IMR-90 (cell line): ENCODE results near the gene RDH13. TPM values are rescaled to one million over a fixed set of nuclear protein-coding genes. Genes with fewer than 3 reads are reported as not detected.
"Not testable (repeated sequence)": the region's sequence is repeated elsewhere in the genome, so short reads cannot be mapped to it uniquely, and the experiment has no call there.

Source experiments
- ATAC-seq: fragments of 200-7000 bp; cut with Tn5 transposase; 2 replicates; pipeline ENCODE4 v1.9.1; 2020; ENCODE audit warnings: low read depth, mild to moderate bottlenecking, moderate library complexity
- BruUV-seq: library from RNA; stranded (reverse); fragments of 400-500 nt; replicated peaks from 2 replicates; lab custom pipeline; 2021; lab: Mats Ljungman, UMichigan
- CTCF ChIA-PET: fragments of 300-600 bp; formaldehyde crosslinking; extraction: SDS; loops from one replicate; lab custom pipeline; 2021; ENCODE audit warnings: antibody characterized with exemption; lab: Yijun Ruan, JAX
- POLR2A ChIA-PET: fragments of 300-600 bp; sonication (Branson Sonifier 250); formaldehyde crosslinking; loops from one replicate; lab custom pipeline; 2022; ENCODE audit warnings: antibody characterized with exemption; ENCODE audit not compliant: unreplicated experiment; lab: Charles Lee
- DNase-seq: peaks from one replicate; pipeline ENCODE4 v3.0.0; 2013
- H2AFZ ChIP-seq: replicated peaks from 2 replicates; pipeline ENCODE3; 2013; ENCODE audit warnings: low read length, mild to moderate bottlenecking; ENCODE audit not compliant: poor library complexity
- H2AK5ac ChIP-seq: 2 replicates; pipeline ENCODE4 v1.6.1; 2013; ENCODE audit warnings: low read depth, low read length, inconsistent platforms
- H2AK9ac ChIP-seq: replicated peaks from 2 replicates; pipeline ENCODE3; 2013; ENCODE audit warnings: mild to moderate bottlenecking, low read depth, low read length, moderate library complexity; ENCODE audit not compliant: poor library complexity
- H2BK120ac ChIP-seq: 2 replicates; pipeline ENCODE4 v1.6.1; 2013; ENCODE audit warnings: low read depth, low read length, inconsistent platforms
- H2BK15ac ChIP-seq: 3 replicates; pipeline ENCODE4 v1.6.1; 2013; ENCODE audit warnings: low read depth, low read length, inconsistent platforms
- H2BK20ac ChIP-seq: 2 replicates; pipeline ENCODE4 v1.6.1; 2013; ENCODE audit warnings: low read depth, mild to moderate bottlenecking, inconsistent platforms, low read length, moderate library complexity
- H2BK5ac ChIP-seq: 2 replicates; pipeline ENCODE4 v1.6.1; 2013; ENCODE audit warnings: mild to moderate bottlenecking, low read depth, low read length, inconsistent platforms; ENCODE audit not compliant: poor library complexity, severe bottlenecking
- H3K14ac ChIP-seq: replicated peaks from 2 replicates; pipeline ENCODE4 v1.6.1; 2013; ENCODE audit warnings: low read depth, low read length, inconsistent platforms
- H3K18ac ChIP-seq: 2 replicates; pipeline ENCODE4 v1.6.1; 2013; ENCODE audit warnings: low read depth, low read length, control low read depth
- H3K23ac ChIP-seq: 2 replicates; pipeline ENCODE4 v1.6.1; 2013; ENCODE audit warnings: low read depth, low read length, inconsistent platforms
- H3K27ac ChIP-seq: 2 replicates; pipeline ENCODE4 v1.5.1; 2013; ENCODE audit warnings: mild to moderate bottlenecking, control low read depth, low read length; ENCODE audit not compliant: insufficient read depth
- H3K27me3 ChIP-seq: 2 replicates; pipeline ENCODE4 v1.6.1; 2013; ENCODE audit warnings: low read length; ENCODE audit not compliant: control insufficient read depth, insufficient read depth
- H3K36me3 ChIP-seq: 2 replicates; pipeline ENCODE4 v1.6.1; 2013; ENCODE audit warnings: low read length, mixed read lengths; ENCODE audit not compliant: control insufficient read depth, insufficient read depth
- H3K4ac ChIP-seq: 2 replicates; pipeline ENCODE4 v1.6.1; 2013; ENCODE audit warnings: low read depth, low read length, inconsistent platforms
- H3K4me1 ChIP-seq: 2 replicates; pipeline ENCODE4 v1.6.1; 2013; ENCODE audit warnings: low read length, mixed read lengths; ENCODE audit not compliant: control insufficient read depth, insufficient read depth
- H3K4me2 ChIP-seq: 2 replicates; pipeline ENCODE4 v1.6.1; 2013; ENCODE audit warnings: low read depth, mild to moderate bottlenecking, control low read depth, low read length, moderate library complexity
- H3K4me3 ChIP-seq: 2 replicates; pipeline ENCODE4 v1.5.1; 2013; ENCODE audit warnings: low read depth, mild to moderate bottlenecking, control low read depth, low read length, moderate library complexity; ENCODE audit not compliant: insufficient read depth
- H3K56ac ChIP-seq: 2 replicates; pipeline ENCODE4 v1.6.1; 2013; ENCODE audit warnings: low read length, inconsistent platforms; ENCODE audit not compliant: insufficient read depth; ENCODE audit errors: extremely low read depth
- H3K79me1 ChIP-seq, 2 experiments: 2 replicates each; pipeline ENCODE4 v1.6.1; 2013; ENCODE audit warnings: low read length in 2 of 2, inconsistent platforms in 1 of 2, low read depth in 1 of 2
- H3K9ac ChIP-seq: 2 replicates; pipeline ENCODE4 v1.6.1; 2013; ENCODE audit warnings: low read depth, low read length, control low read depth
- H3K9me1 ChIP-seq: 2 replicates; pipeline ENCODE4 v1.6.1; 2013; ENCODE audit warnings: low read length, inconsistent platforms; ENCODE audit not compliant: insufficient read depth
- H3K9me3 ChIP-seq: 2 replicates; pipeline ENCODE4 v1.6.1; 2013; ENCODE audit warnings: low read length; ENCODE audit not compliant: control insufficient read depth, insufficient read depth
- H4K20me1 ChIP-seq: 2 replicates; pipeline ENCODE4 v1.6.1; 2013; ENCODE audit warnings: low read length, inconsistent platforms; ENCODE audit not compliant: insufficient read depth
- H4K5ac ChIP-seq: 2 replicates; pipeline ENCODE4 v1.6.1; 2013; ENCODE audit warnings: mild to moderate bottlenecking, low read depth, low read length, control low read depth
- H4K8ac ChIP-seq, 2 experiments: 2 replicates each; pipeline ENCODE4 v1.6.1; 2013; ENCODE audit warnings: low read depth in 2 of 2, low read length in 2 of 2, control low read depth in 1 of 2, inconsistent platforms in 1 of 2
- H4K91ac ChIP-seq: 2 replicates; pipeline ENCODE4 v1.6.1; 2013; ENCODE audit warnings: low read depth, low read length, inconsistent platforms; ENCODE audit not compliant: insufficient read depth
- dilution Hi-C: fragments of 300-500 bp; cut with HindIII; formaldehyde crosslinking; loops from one replicate; pipeline ENCODE4 v1.14.3; 2018; ENCODE audit warnings: low sequenced_read_pairs; ENCODE audit not compliant: unreplicated experiment
- in situ Hi-C: fragments of 300-500 bp; cut with MboI; formaldehyde crosslinking; loops from 3 replicates; pipeline ENCODE4 v1.14.3; 2019; ENCODE audit warnings: low sequenced_read_pairs, inconsistent platforms, mixed read lengths
- intact Hi-C: fragments of 100-400 bp; cut with micrococcal nuclease; formaldehyde crosslinking; loops from 2 replicates; pipeline ENCODE4 v1.10.0; 2022
- polyA plus RNA-seq, 3 experiments: library from polyadenylated mRNA; depleted of rRNA; stranded (reverse); fragments of >200 nt; gene quantifications; 2 replicates each; pipeline ENCODE4 v1.2.3, GENCODE V29; 2012; ENCODE audit warnings: low replicate concordance in 1 of 3
- total RNA-seq: library from RNA; depleted of rRNA; stranded (reverse); fragments of >200 nt; gene quantifications from 2 replicates; pipeline ENCODE4 v1.2.3, GENCODE V29; 2012

RDH13 gene
- total and polyA plus RNA-seq, 2 of the 4 experiments (the other 2 are of a cell fraction): 7.5 to 7.8 TPM

DNA sequence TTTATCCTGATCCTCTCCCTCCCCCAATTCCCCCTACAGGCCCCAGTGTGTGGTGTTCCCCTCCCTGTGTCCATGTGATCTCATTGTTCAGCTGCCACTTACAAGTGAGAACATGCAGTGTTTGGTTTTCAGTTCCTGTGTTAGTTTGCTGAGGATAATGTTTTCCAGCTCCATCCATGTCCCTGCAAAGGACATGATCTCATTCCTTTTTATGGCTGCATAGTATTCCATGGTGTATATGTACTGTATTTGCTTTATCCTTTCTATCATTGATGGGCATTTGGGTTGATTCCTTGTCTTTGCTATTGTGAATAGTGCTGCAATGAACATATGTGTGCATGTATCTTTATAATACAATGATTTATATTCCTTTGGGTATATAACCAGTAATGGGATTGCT is 42.6 kb downstream of the RDH13 start:
- H3K4me1 ChIP-seq, H3K18ac ChIP-seq, H4K5ac ChIP-seq, H2AFZ ChIP-seq, H3K56ac ChIP-seq, H4K20me1 ChIP-seq, H3K4me3 ChIP-seq, H3K4me2 ChIP-seq, H2BK20ac ChIP-seq, H3K23ac ChIP-seq, POLR2A ChIA-PET, H3K9ac ChIP-seq, H2BK120ac ChIP-seq, in situ Hi-C loops, H3K79me1 ChIP-seq, H4K8ac ChIP-seq, H3K4ac ChIP-seq, H3K9me3 ChIP-seq, H3K14ac ChIP-seq, H3K36me3 ChIP-seq, H2BK15ac ChIP-seq, H3K9me1 ChIP-seq, H2AK9ac ChIP-seq, DNase-seq, H4K91ac ChIP-seq, dilution Hi-C loops, BruUV-seq, intact Hi-C loops, H2AK5ac ChIP-seq, CTCF ChIA-PET, H3K27me3 ChIP-seq, H3K27ac ChIP-seq, H2BK5ac ChIP-seq, ATAC-seq: not testable (repeated sequence)
